HEK293 (cell line): ENCODE data around the gene HRAS.

Experiments
- CTCF ChIA-PET: fragments of 350-600 bp; formaldehyde crosslinking; extraction: SDS; loops from one replicate; lab custom pipeline; 2021; ENCODE audit warnings: antibody characterized with exemption; lab: Yijun Ruan, JAX
- POLR2A ChIA-PET: fragments of 300-600 bp; formaldehyde crosslinking; extraction: SDS; loops from one replicate; lab custom pipeline; 2020; ENCODE audit warnings: antibody characterized with exemption, inconsistent platforms; lab: Yijun Ruan, JAX
- H3K27ac ChIP-seq: fragments of 200-500 bp; sonication (Bioruptor generic); 2 replicates; pipeline ENCODE4 v1.5.1; 2014; ENCODE audit warnings: low read depth, low read length, control low read depth, inconsistent platforms; ENCODE audit errors: extremely low read depth
- H3K36me3 ChIP-seq, 2 experiments: fragments of 200-500 bp in 1 of 2; sonication (Bioruptor generic) in 1 of 2; 1 replicate in 1 of 2; 2 replicates in 1 of 2; pipeline ENCODE4 v1.5.1; 2014 to 2017; ENCODE audit warnings: inconsistent platforms in 2 of 2, low read length in 2 of 2; ENCODE audit not compliant: control insufficient read depth in 2 of 2, insufficient read depth in 1 of 2
- H3K4me1 ChIP-seq: fragments of 200-500 bp; sonication (Bioruptor generic); 2 replicates; pipeline ENCODE4 v1.5.1; 2014; ENCODE audit warnings: mild to moderate bottlenecking, low read length, inconsistent platforms; ENCODE audit not compliant: control insufficient read depth, insufficient read depth
- H3K4me3 ChIP-seq: 2 replicates; pipeline ENCODE4 v1.5.1; 2011; ENCODE audit warnings: low read depth, mild to moderate bottlenecking, control low read depth, low read length, moderate library complexity
- H3K9me3 ChIP-seq: fragments of 200-500 bp; sonication (Bioruptor generic); 2 replicates; pipeline ENCODE4 v1.5.1; 2014; ENCODE audit warnings: low read depth, low read length, inconsistent platforms; ENCODE audit not compliant: control insufficient read depth, insufficient read depth
- BCL11B ChIP-seq: fragments of 450-650 bp; formaldehyde crosslinking; IDR thresholded peaks from 2 replicates; pipeline ENCODE4 v1.5.1; 2016; ENCODE audit warnings: low read depth, missing biosample characterization, missing genetic modification characterization
- CTCF ChIP-seq: fragments of 450-650 bp; formaldehyde crosslinking; IDR thresholded peaks from 2 replicates; pipeline ENCODE4 v1.5.1; 2016; ENCODE audit warnings: missing biosample characterization, missing genetic modification characterization
- GLI2 ChIP-seq: fragments of 450-650 bp; formaldehyde crosslinking; IDR thresholded peaks from 2 replicates; pipeline ENCODE4; 2017; ENCODE audit warnings: missing biosample characterization, missing genetic modification characterization, low read depth, borderline replicate concordance
- HIC1 ChIP-seq: fragments of 450-650 bp; formaldehyde crosslinking; IDR thresholded peaks from 2 replicates; pipeline ENCODE4 v1.5.1; 2016; ENCODE audit warnings: missing biosample characterization, missing genetic modification characterization
- PRDM4 ChIP-seq: fragments of 450-650 bp; formaldehyde crosslinking; IDR thresholded peaks from 2 replicates; pipeline ENCODE4 v1.5.1; 2017; ENCODE audit warnings: missing biosample characterization, missing genetic modification characterization
- RBAK ChIP-seq: fragments of 450-650 bp; formaldehyde crosslinking; IDR thresholded peaks from 2 replicates; pipeline ENCODE4 v1.5.1; 2016; ENCODE audit warnings: missing biosample characterization, missing genetic modification characterization
- REST ChIP-seq: fragments of 450-650 bp; formaldehyde crosslinking; IDR thresholded peaks from 2 replicates; pipeline ENCODE4 v1.5.1; 2016; ENCODE audit warnings: missing biosample characterization, missing genetic modification characterization
- ZNF112 ChIP-seq: fragments of 450-650 bp; formaldehyde crosslinking; IDR thresholded peaks from 2 replicates; pipeline ENCODE4 v1.5.0; 2017; ENCODE audit warnings: missing biosample characterization, missing genetic modification characterization
- ZNF169 ChIP-seq: fragments of 450-650 bp; formaldehyde crosslinking; IDR thresholded peaks from 2 replicates; pipeline ENCODE4 v1.5.1; 2016; ENCODE audit warnings: missing biosample characterization, missing genetic modification characterization
- ZNF2 ChIP-seq: fragments of 450-650 bp; formaldehyde crosslinking; IDR thresholded peaks from 2 replicates; pipeline ENCODE4 v1.5.1; 2016; ENCODE audit warnings: missing biosample characterization, missing genetic modification characterization
- ZNF48 ChIP-seq: fragments of 450-650 bp; formaldehyde crosslinking; IDR thresholded peaks from 2 replicates; pipeline ENCODE4 v1.5.1; 2016; ENCODE audit warnings: missing biosample characterization, missing genetic modification characterization
- ZNF555 ChIP-seq: fragments of 450-650 bp; formaldehyde crosslinking; conservative IDR thresholded peaks from 2 replicates; pipeline ENCODE4 v1.5.1; 2017; ENCODE audit warnings: missing biosample characterization, mild to moderate bottlenecking, missing genetic modification characterization, inconsistent platforms
- ZNF777 ChIP-seq: fragments of 450-650 bp; formaldehyde crosslinking; IDR thresholded peaks from 2 replicates; pipeline ENCODE4 v1.5.1; 2017; ENCODE audit warnings: missing biosample characterization, missing genetic modification characterization, borderline replicate concordance
- TF ChIP-seq, protein P1 (sequence below): fragments of 450-650 bp; formaldehyde crosslinking; IDR thresholded peaks from 2 replicates; pipeline ENCODE4 v1.5.1; 2016; ENCODE audit warnings: missing biosample characterization, missing genetic modification characterization
- TF ChIP-seq, protein P2 (sequence below): fragments of 450-650 bp; formaldehyde crosslinking; IDR thresholded peaks from 2 replicates; pipeline ENCODE4 v1.5.1; 2017; ENCODE audit warnings: missing biosample characterization, missing genetic modification characterization

HRAS gene

DNA sequence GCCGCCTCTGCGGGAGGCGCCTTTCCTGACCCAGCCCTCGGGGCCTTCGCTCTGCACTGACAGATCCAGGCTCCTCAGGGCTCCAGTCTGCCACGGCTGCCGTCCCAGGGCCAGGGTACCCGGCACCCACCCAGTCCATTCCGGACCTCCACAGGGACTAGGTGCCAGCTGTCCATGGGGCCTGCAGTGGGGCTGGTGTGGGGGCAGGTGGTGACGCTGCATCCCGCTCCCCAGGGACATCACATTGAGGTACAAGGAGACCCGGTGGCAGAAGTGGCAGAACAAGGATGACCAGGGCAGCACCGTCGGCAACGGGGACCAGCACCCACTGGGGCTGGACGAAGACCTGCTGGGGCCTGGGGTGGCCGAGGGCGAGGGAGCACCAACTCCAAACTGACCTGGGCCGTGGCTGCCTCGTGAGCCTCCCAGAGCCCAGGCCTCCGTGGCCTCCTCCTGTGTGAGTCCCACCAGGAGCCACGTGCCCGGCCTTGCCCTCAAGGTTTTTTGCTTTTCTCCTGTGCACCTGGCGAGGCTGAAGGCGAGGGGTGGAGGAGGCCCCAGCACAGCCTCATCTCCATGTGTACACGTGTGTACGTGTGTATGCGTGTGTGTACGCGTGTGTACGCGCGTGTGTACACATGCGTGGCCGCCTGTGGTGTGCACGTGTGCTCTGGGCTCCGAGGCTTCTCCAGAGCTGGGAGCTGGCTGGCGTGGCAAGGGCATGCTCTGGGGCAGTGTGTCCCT lies 45.0 kb downstream of the HRAS start (continued):
- TF ChIP-seq CTCF (tag by site-specific recombination) (no peak), HIC1 (tag by site-specific recombination) (no peak)

DNA sequence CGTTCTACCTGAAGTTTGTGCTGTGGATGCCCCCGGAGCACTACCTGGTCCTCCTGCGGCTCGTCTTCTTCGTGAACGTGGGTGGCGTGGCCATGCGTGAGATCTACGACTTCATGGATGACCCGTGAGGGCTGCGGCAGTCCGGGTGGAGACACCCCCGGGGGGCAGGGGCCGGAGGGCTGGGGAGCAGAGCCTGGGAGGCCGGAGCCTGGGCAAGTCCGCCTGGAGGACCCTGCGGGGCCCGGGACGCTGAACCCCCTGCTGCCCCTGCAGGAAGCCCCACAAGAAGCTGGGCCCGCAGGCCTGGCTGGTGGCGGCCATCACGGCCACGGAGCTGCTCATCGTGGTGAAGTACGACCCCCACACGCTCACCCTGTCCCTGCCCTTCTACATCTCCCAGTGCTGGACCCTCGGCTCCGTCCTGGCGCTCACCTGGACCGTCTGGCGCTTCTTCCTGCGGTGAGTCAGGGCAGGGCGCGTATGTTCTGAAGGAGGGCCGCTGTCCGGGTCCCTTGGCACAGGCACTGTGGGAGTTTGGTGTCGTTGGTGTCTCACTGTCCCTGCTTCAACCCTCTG lies 45.7 kb downstream of the HRAS start:
- H3K36me3 ChIP-seq: peaks cover 0 to 57% of the 10 kb centered on the region in 2 experiments; a peak in 1 of 3 replicates
- no peaks in the 10 kb centered on the region for H3K4me1 ChIP-seq
- no peak for TF ChIP-seq ZNF777 (tag by site-specific recombination)
- no peak for TF ChIP-seq PRDM4
- no peak for TF ChIP-seq ZNF112 (tag by site-specific recombination)
- TF ChIP-seq RBAK (tag by site-specific recombination): no peak
- TF ChIP-seq ZNF48 (tag by site-specific recombination): no peak
- TF ChIP-seq, protein P1, sequence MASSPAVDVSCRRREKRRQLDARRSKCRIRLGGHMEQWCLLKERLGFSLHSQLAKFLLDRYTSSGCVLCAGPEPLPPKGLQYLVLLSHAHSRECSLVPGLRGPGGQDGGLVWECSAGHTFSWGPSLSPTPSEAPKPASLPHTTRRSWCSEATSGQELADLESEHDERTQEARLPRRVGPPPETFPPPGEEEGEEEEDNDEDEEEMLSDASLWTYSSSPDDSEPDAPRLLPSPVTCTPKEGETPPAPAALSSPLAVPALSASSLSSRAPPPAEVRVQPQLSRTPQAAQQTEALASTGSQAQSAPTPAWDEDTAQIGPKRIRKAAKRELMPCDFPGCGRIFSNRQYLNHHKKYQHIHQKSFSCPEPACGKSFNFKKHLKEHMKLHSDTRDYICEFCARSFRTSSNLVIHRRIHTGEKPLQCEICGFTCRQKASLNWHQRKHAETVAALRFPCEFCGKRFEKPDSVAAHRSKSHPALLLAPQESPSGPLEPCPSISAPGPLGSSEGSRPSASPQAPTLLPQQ (tag by site-specific recombination): no peak
- TF ChIP-seq, protein P2, sequence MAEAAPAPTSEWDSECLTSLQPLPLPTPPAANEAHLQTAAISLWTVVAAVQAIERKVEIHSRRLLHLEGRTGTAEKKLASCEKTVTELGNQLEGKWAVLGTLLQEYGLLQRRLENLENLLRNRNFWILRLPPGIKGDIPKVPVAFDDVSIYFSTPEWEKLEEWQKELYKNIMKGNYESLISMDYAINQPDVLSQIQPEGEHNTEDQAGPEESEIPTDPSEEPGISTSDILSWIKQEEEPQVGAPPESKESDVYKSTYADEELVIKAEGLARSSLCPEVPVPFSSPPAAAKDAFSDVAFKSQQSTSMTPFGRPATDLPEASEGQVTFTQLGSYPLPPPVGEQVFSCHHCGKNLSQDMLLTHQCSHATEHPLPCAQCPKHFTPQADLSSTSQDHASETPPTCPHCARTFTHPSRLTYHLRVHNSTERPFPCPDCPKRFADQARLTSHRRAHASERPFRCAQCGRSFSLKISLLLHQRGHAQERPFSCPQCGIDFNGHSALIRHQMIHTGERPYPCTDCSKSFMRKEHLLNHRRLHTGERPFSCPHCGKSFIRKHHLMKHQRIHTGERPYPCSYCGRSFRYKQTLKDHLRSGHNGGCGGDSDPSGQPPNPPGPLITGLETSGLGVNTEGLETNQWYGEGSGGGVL (tag by site-specific recombination): no peak
- TF ChIP-seq REST (tag by site-specific recombination): no peak
- no peak for TF ChIP-seq ZNF169 (tag by site-specific recombination)
- no peak for TF ChIP-seq GLI2 (tag by site-specific recombination)
- TF ChIP-seq BCL11B (tag by site-specific recombination): no peak
- TF ChIP-seq ZNF555: no peak
- TF ChIP-seq ZNF2 (tag by site-specific recombination): no peak
- H3K4me3 ChIP-seq: no peak overlapping the region
- ChIA-PET POLR2A (no interaction called here), CTCF (no interaction called here)
- no peak overlapping the region for H3K27ac ChIP-seq
- H3K9me3 ChIP-seq: no peaks in the 10 kb centered on the region
